Activated gamma-delta T cell treated with anti-CD3 and anti-CD28 coated beads, Interleukin-2, amount 50 U/mL, for 16 hours (primary cell): ENCODE measurements around the gene BCL2.
"Not testable (repeated sequence)": the region's sequence is repeated elsewhere in the genome, so short reads cannot be mapped to it uniquely, and the experiment has no call there.

ENCODE experiments used
- DNase-seq: peaks from one replicate; pipeline ENCODE4 v3.0.0-alpha.2; 2020; ENCODE audit warnings: low read depth

The BCL2 gene

GRCh38 chr18:63198868-63199742 lies 120.5 kb downstream of the BCL2 start:
- no peak for DNase-seq

GRCh38 chr18:63198098-63198760 lies 121.3 kb downstream of the BCL2 start:
- no peak for DNase-seq

GRCh38 chr18:63197246-63197869 lies 122.2 kb downstream of the BCL2 start:
- DNase-seq = no peak

GRCh38 chr18:63195326-63196159 lies 124.0 kb downstream of the BCL2 start:
- no peak for DNase-seq

- DNase-seq = no peak
These were observed 126.7 kb downstream of the BCL2 start for GRCh38 chr18:63192885-63193349.

GRCh38 chr18:63192126-63192884 lies 127.3 kb downstream of the BCL2 start:
- DNase-seq = no peak

GRCh38 chr18:63191413-63191812 lies 128.2 kb downstream of the BCL2 start:
- no peak for DNase-seq

- DNase-seq = not testable (repeated sequence)
These were observed 128.7 kb downstream of the BCL2 start for GRCh38 chr18:63190838-63191237.

GRCh38 chr18:63189817-63190216 lies 129.8 kb downstream of the BCL2 start:
- DNase-seq = no peak

- DNase-seq = no peak
These were observed 130.5 kb downstream of the BCL2 start for GRCh38 chr18:63189041-63189440.

- no peak for DNase-seq
These were observed 131.6 kb downstream of the BCL2 start for GRCh38 chr18:63187791-63188460.

- no peak for DNase-seq
These were observed 132.4 kb downstream of the BCL2 start for GRCh38 chr18:63187223-63187574.

- DNase-seq = no peak
These were observed 132.9 kb downstream of the BCL2 start for GRCh38 chr18:63186520-63187222.

GRCh38 chr18:63185984-63186383 lies 133.6 kb downstream of the BCL2 start:
- DNase-seq = no peak

GRCh38 chr18:63183952-63184770 lies 135.4 kb downstream of the BCL2 start:
- DNase-seq = no peak

GRCh38 chr18:63183378-63183777 lies 136.2 kb downstream of the BCL2 start:
- DNase-seq = no peak

GRCh38 chr18:63182861-63183260 lies 136.7 kb downstream of the BCL2 start:
- no peak for DNase-seq

- no peak for DNase-seq
These were observed 137.2 kb downstream of the BCL2 start for GRCh38 chr18:63182310-63182772.

- DNase-seq = no peak
These were observed 137.8 kb downstream of the BCL2 start for GRCh38 chr18:63181706-63182309.
